GM12878 (cell line): ENCODE data around the gene C10orf90. TPM values are rescaled to one million over a fixed set of nuclear protein-coding genes. Genes with fewer than 3 reads are reported as not detected.

Source experiments
- ATAC-seq: fragments of 200-7000 bp; cut with Tn5 transposase; 3 replicates; pipeline ENCODE4 v1.9.1; 2020; ENCODE audit warnings: mild to moderate bottlenecking, moderate library complexity
- BruUV-seq: library from RNA; stranded (reverse); fragments of 400-500 nt; replicated peaks from 2 replicates; lab custom pipeline; 2021; lab: Mats Ljungman, UMichigan
- CTCF ChIA-PET: fragments of 300-600 bp; sonication (Branson Sonifier 250); formaldehyde crosslinking; extraction: SDS; loops from one replicate; lab custom pipeline; 2021; ENCODE audit warnings: inconsistent platforms; lab: Yijun Ruan, JAX
- POLR2A ChIA-PET: fragments of 350-600 bp; formaldehyde crosslinking; extraction: SDS; loops from one replicate; lab custom pipeline; 2021; ENCODE audit warnings: inconsistent platforms; lab: Charles Lee
- RAD21 ChIA-PET: fragments of 300-600 bp; sonication (Branson Sonifier 250); formaldehyde crosslinking; loops from one replicate; lab custom pipeline; 2023; ENCODE audit warnings: antibody characterized with exemption; ENCODE audit not compliant: unreplicated experiment; lab: Charles Lee
- SMC1A ChIA-PET: fragments of 300-600 bp; sonication (Branson Sonifier 250); formaldehyde crosslinking; loops from one replicate; lab custom pipeline; 2023; ENCODE audit not compliant: unreplicated experiment, uncharacterized antibody; lab: Charles Lee
- DNase-seq: peaks from one replicate; pipeline ENCODE4 v3.0.0-alpha.2; 2011; ENCODE audit warnings: low read depth, low spot score
- FAIRE-seq: peaks from 3 replicates; lab custom pipeline; 2011; peaks lifted over from hg19 to GRCh38; lab: Jason Lieb, UNC
- H2AFZ ChIP-seq: 2 replicates; pipeline ENCODE4 v1.6.0; 2011; ENCODE audit warnings: low read depth, low read length, control low read depth; ENCODE audit not compliant: control insufficient read depth
- H3K27ac ChIP-seq: 2 replicates; pipeline ENCODE4 v1.5.1; 2011; ENCODE audit warnings: control low read depth; ENCODE audit not compliant: control insufficient read depth, insufficient read depth
- H3K27me3 ChIP-seq, 2 experiments: replicated peaks in 1 of 2; 2 replicates each; pipeline versions ENCODE4 v1.6.0 to v1.6.1; 2011; ENCODE audit warnings: low read length in 1 of 2; ENCODE audit not compliant: control insufficient read depth in 2 of 2, insufficient read depth in 2 of 2
- H3K36me3 ChIP-seq, 2 experiments: 2 replicates each; pipeline ENCODE4 v1.5.1; 2011; ENCODE audit warnings: low read length in 1 of 2; ENCODE audit not compliant: control insufficient read depth in 2 of 2, insufficient read depth in 2 of 2
- H3K4me1 ChIP-seq: 2 replicates; pipeline ENCODE4 v1.6.1; 2011; ENCODE audit warnings: mild to moderate bottlenecking, low read length, moderate library complexity, mixed read lengths; ENCODE audit not compliant: control insufficient read depth, insufficient read depth
- H3K4me2 ChIP-seq: 2 replicates; pipeline ENCODE4 v1.6.0; 2011; ENCODE audit warnings: control low read depth; ENCODE audit not compliant: control insufficient read depth, insufficient read depth
- H3K4me3 ChIP-seq: fragments of 200-600 bp; sonication (generic); 2 replicates; pipeline ENCODE4 v1.5.1; 2016
- H3K79me2 ChIP-seq: 2 replicates; pipeline ENCODE4 v1.6.0; 2011; ENCODE audit warnings: low read length; ENCODE audit not compliant: control insufficient read depth, insufficient read depth
- H3K9ac ChIP-seq: 2 replicates; pipeline ENCODE4 v1.8.0; 2011; ENCODE audit warnings: low read length, control low read depth, mixed read lengths; ENCODE audit not compliant: control insufficient read depth, insufficient read depth
- H3K9me3 ChIP-seq: replicated peaks from 3 replicates; pipeline ENCODE4 v1.5.1; 2011; ENCODE audit warnings: mild to moderate bottlenecking, low read length; ENCODE audit not compliant: control insufficient read depth, insufficient read depth
- H4K20me1 ChIP-seq: 2 replicates; pipeline ENCODE4 v1.6.0; 2011; ENCODE audit not compliant: control insufficient read depth, insufficient read depth
- CBX5 ChIP-seq: sonication (generic); IDR thresholded peaks from 2 replicates; pipeline ENCODE4 v1.6.1; 2016; ENCODE audit warnings: low read depth, moderate library complexity, mild to moderate bottlenecking, inconsistent platforms
- CTCF ChIP-seq, 3 experiments: IDR thresholded peaks in 2 of 3; conservative IDR thresholded peaks in 1 of 3; 2 replicates each; pipeline ENCODE4 v1.5.1; 2011; ENCODE audit warnings: low read depth in 3 of 3, low read length in 3 of 3, mild to moderate bottlenecking in 3 of 3, control low read depth in 2 of 3, moderate library complexity in 2 of 3, inconsistent platforms in 1 of 3, mixed read lengths in 1 of 3; ENCODE audit not compliant: control insufficient read depth in 2 of 3, insufficient read depth in 1 of 3; ENCODE audit errors: extremely low read depth in 1 of 3
- CUX1 ChIP-seq: IDR thresholded peaks from 2 replicates; pipeline ENCODE4 v1.6.1; 2012; ENCODE audit warnings: improper control_type of control experiment, low read depth, low read length; ENCODE audit not compliant: insufficient replicate concordance
- HCFC1 ChIP-seq: fragments of 150-350 bp; IDR thresholded peaks from 2 replicates; pipeline ENCODE4 v1.6.1; 2014; ENCODE audit warnings: low read length
- MEF2B ChIP-seq: fragments of 450-650 bp; IDR thresholded peaks from 2 replicates; pipeline ENCODE4 v1.6.1; 2018; ENCODE audit warnings: mild to moderate bottlenecking, moderate library complexity; ENCODE audit not compliant: partially characterized antibody, poor library complexity, severe bottlenecking
- NFYA ChIP-seq: IDR thresholded peaks from 2 replicates; pipeline ENCODE4 v1.6.1; 2011; ENCODE audit warnings: low read depth, mild to moderate bottlenecking, low read length, improper control_type of control experiment, borderline replicate concordance
- ZBTB40 ChIP-seq: fragments of 450-650 bp; IDR thresholded peaks from 2 replicates; pipeline ENCODE4 v1.6.1; 2016; ENCODE audit warnings: mild to moderate bottlenecking, moderate library complexity, borderline replicate concordance
- WGBS: methylation state at CpG from one replicate; pipeline ENCODE4 v1.1.6; 2016; ENCODE audit warnings: low lambda C conversion rate; ENCODE audit not compliant: insufficient replicate concordance, insufficient coverage; ENCODE audit errors: missing lambda C conversion rate; 5-methylcytosine and 5-hydroxymethylcytosine counted together
- in situ Hi-C: fragments of 300-500 bp; cut with MboI; formaldehyde crosslinking; loops from 9 replicates; pipeline ENCODE4 v1.14.3; 2018; ENCODE audit warnings: mixed read lengths
- intact Hi-C: fragments of 100-400 bp; cut with micrococcal nuclease; formaldehyde crosslinking; loops from one replicate; pipeline ENCODE4 v1.14.2; 2022; ENCODE audit not compliant: unreplicated experiment
- polyA plus RNA-seq, 11 experiments: library from polyadenylated mRNA; depleted of rRNA in 4 of 11; unstranded in 6 of 11; stranded (reverse) in 5 of 11; fragments of >200 nt; fragmentation: Nextera tagmentation in 4 of 11; fragmentation: Illumina TruSeq in 1 of 11; extraction: Ambion mirVana in 4 of 11; extraction: Trizol in 1 of 11; gene quantifications; 1 replicate in 1 of 11; 2 replicates in 10 of 11; pipeline versions ENCODE4 v1.2.1 to v1.2.3, GENCODE V29; 2011 to 2016; ENCODE audit warnings: inconsistent platforms in 2 of 11, missing spikeins in 2 of 11, low read depth in 1 of 11
- total RNA-seq, 4 experiments: library from RNA; depleted of rRNA in 3 of 4; stranded (reverse); fragments of >200 nt in 3 of 4; fragmentation: Illumina TruSeq in 1 of 4; extraction: Trizol in 1 of 4; gene quantifications; 2 replicates each; pipeline versions ENCODE4 v1.2.1 to v1.2.3, GENCODE V29; 2013 to 2021

Gene C10orf90
- total and polyA plus RNA-seq, 10 of the 15 experiments (the other 5 are each of a cell fraction or from before 2014, with no cell fraction given), result 0.04 TPM; not detected in 9

GRCh38 chr10:126500185-126500584 is 170.3 kb downstream of the C10orf90 start:
- no peaks in the 10 kb centered on the region for H3K9me3 ChIP-seq
- intact Hi-C loops, result no loop called here
- ChIA-PET SMC1A (no interaction called here), RAD21 (no interaction called here), CTCF (no interaction called here), POLR2A (no interaction called here)
- no peak overlapping the region for H3K27ac ChIP-seq
- H3K9ac ChIP-seq, result no peak overlapping the region
- DNase-seq, result no peak
- H3K36me3 ChIP-seq, result no peaks in the 10 kb centered on the region
- H3K27me3 ChIP-seq, result no peaks in the 10 kb centered on the region
- no TSS peak for BruUV-seq
- in situ Hi-C loops, result no loop called here
- H3K4me2 ChIP-seq, result no peak overlapping the region
- no peaks in the 10 kb centered on the region for H3K79me2 ChIP-seq
- TF ChIP-seq CUX1 (no peak), MEF2B (no peak), CBX5 (no peak), NFYA (no peak), CTCF (IDR thresholded peaks at IDR 0.05 in 2 of 3, conservative IDR thresholded peaks at IDR 0.05 in 1 of 3; ENCODE audit: control insufficient read depth in 2 of 3, extremely low read depth in 1 of 3, insufficient read depth in 1 of 3, low read depth in 3 of 3, low read length in 3 of 3) (no peak), ZBTB40 (no peak), HCFC1 (no peak)
- H3K4me1 ChIP-seq, result no peaks in the 10 kb centered on the region
- no peak for ATAC-seq
- H4K20me1 ChIP-seq, result no peaks in the 10 kb centered on the region
- H3K4me3 ChIP-seq, result no peak overlapping the region
- no peak overlapping the region for H2AFZ ChIP-seq
- no peak for FAIRE-seq
- 18% methylated on average over 4 of the region's 4 CpGs for WGBS
